AG04449 (cell line): ENCODE measurements around the gene SIAH1.
"Not testable (repeated sequence)": the region's sequence is repeated elsewhere in the genome, so short reads cannot be mapped to it uniquely, and the experiment has no call there.

Experiments used
- CTCF ChIA-PET: fragments of 350-600 bp; formaldehyde crosslinking; extraction: SDS; loops from one replicate; lab custom pipeline; 2021; ENCODE audit warnings: antibody characterized with exemption; lab: Yijun Ruan, JAX
- POLR2A ChIA-PET: fragments of 400-600, 350-600 bp; formaldehyde crosslinking; extraction: SDS; loops from one replicate; lab custom pipeline; 2020; ENCODE audit warnings: antibody characterized with exemption, inconsistent platforms; lab: Yijun Ruan, JAX
- DNase-seq: peaks from one replicate; pipeline ENCODE4 v3.0.0-alpha.2; 2010; ENCODE audit warnings: low read depth, low spot score
- H3K4me3 ChIP-seq: 2 replicates; pipeline ENCODE4 v1.5.1; 2011; ENCODE audit warnings: low read depth, mild to moderate bottlenecking, control low read depth, low read length
- CTCF ChIP-seq: IDR thresholded peaks from one replicate; pipeline ENCODE4 v1.5.1; 2011; ENCODE audit warnings: mild to moderate bottlenecking, moderate library complexity, low read length, control low read depth, inconsistent platforms; ENCODE audit not compliant: insufficient read depth; ENCODE audit errors: missing control alignments

SIAH1 gene

GRCh38 chr16:48409839-48410632 is 24.8 kb upstream of the SIAH1 start:
- ChIA-PET CTCF (no interaction called here), POLR2A (interaction anchor here (0.5 to 1.1 kb wide), 4 partner anchors 10 to 52 kb away, joined by 3 to 9 read pairs (median 4); no protein-coding TSS in a partner anchor)
- DNase-seq: peak; percentile 63
- H3K4me3 ChIP-seq: no peak overlapping the region
- no peak for TF ChIP-seq CTCF

- TF ChIP-seq CTCF: no peak
- no peak for DNase-seq
- H3K4me3 ChIP-seq: no peak overlapping the region
- ChIA-PET POLR2A (interaction anchor here (1.1 kb wide), 1 partner anchor 20 kb away, joined by 4 read pairs; no protein-coding TSS in a partner anchor), CTCF (interaction anchor here (1.1 kb wide), 1 partner anchor 22 kb away, joined by 4 read pairs; no protein-coding TSS in a partner anchor)
These were observed 23.5 kb upstream of the SIAH1 start for GRCh38 chr16:48408688-48409087.

GRCh38 chr16:48405907-48406306 is 20.7 kb upstream of the SIAH1 start:
- TF ChIP-seq CTCF: no peak
- POLR2A ChIA-PET: no interaction called here

GRCh38 chr16:48405153-48405552 is 19.9 kb upstream of the SIAH1 start:
- ChIA-PET POLR2A (no interaction called here), CTCF (no interaction called here)
- no peak for TF ChIP-seq CTCF
- H3K4me3 ChIP-seq: no peak overlapping the region
- DNase-seq: no peak

More at GRCh38 chr16:48405907-48406306, 20.7 kb upstream of the SIAH1 start:
- H3K4me3 ChIP-seq: no peak overlapping the region
- DNase-seq: no peak
- CTCF ChIA-PET: no interaction called here

GRCh38 chr16:48402547-48402946 is 17.3 kb upstream of the SIAH1 start:
- DNase-seq, H3K4me3 ChIP-seq, POLR2A ChIA-PET, CTCF ChIA-PET: not testable (repeated sequence)

GRCh38 chr16:48395375-48395774 is 10.2 kb upstream of the SIAH1 start:
- CTCF ChIA-PET: interaction anchor here (0.6 kb wide), 1 partner anchor 10 kb away, joined by 3 read pairs; the partner anchor contains the start of gene SIAH1
- no peak for DNase-seq
- TF ChIP-seq CTCF: no peak
- no peak overlapping the region for H3K4me3 ChIP-seq
- POLR2A ChIA-PET: no interaction called here

GRCh38 chr16:48394355-48394703 is 9.1 kb upstream of the SIAH1 start:
- no peak for DNase-seq
- CTCF ChIA-PET: interaction anchor here (1.4 to 1.8 kb wide), 2 partner anchors 43 to 229 kb away, joined by 3 to 8 read pairs; no protein-coding TSS in a partner anchor
- TF ChIP-seq CTCF: no peak
- no peak overlapping the region for H3K4me3 ChIP-seq
- POLR2A ChIA-PET: no interaction called here
